GM03348 (cell line): ENCODE measurements around the gene DUSP5.

Source experiments
- DNase-seq: peaks from one replicate; pipeline ENCODE4 v3.0.0; 2012; ENCODE audit warnings: low spot score

Gene DUSP5

DNA sequence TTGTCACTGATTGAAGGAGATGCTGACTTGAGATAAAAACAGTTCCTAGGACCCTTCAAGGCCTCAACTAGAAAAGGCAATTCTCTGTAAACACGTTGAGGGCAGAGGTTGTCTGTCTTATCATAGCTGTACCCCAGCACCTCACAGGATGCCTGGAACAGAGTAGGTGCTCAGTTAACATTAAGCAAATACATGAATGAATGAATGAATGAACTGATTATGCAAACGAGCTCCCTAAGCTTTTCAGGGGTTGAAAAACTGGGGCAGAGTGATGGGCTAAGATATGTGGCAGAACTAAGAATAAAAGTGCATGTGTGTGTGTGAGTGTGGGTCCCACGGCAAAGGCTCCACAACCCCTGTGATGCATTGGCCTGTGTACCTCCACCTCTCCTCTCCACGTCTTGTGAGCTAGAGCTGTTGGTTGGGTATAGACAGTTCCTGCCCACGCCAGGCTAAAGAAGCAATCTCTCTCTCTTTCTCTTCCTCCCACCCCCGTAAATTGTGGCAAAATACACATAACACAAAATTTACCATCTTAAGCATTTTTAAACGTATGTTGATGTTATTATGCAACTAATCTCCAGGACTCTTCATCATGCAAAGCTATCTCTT lies 48.9 kb downstream of the DUSP5 start:
- no peak for DNase-seq

DNA sequence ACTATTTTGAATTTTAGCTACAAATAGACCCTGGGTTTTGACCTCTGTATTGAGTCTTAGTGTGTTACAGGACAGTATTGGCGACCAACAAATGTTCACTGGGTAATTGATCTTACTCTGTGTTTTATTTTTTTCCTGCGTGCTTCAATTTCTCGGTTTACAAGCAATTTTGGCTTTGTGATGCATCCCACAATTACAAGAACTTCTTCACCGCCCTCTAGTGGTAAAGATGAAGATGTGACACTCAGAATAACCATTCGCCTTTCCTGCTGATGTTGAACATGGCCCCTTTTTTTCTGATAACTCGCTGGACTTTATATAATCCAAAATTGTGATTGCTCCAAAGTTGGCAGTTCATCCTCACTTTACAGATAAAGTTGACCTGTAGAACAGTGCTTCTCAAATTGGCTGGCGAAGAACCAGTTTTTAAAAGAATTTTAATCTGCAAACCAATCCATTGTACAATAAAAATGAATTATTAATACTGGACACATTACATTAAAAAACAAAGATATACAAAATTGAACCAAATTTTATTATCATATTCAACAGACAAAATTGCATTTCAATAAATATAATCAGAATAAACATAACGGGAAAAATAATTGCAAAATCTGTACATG lies 49.5 kb downstream of the DUSP5 start:
- DNase-seq, result peak; percentile 81

DNA sequence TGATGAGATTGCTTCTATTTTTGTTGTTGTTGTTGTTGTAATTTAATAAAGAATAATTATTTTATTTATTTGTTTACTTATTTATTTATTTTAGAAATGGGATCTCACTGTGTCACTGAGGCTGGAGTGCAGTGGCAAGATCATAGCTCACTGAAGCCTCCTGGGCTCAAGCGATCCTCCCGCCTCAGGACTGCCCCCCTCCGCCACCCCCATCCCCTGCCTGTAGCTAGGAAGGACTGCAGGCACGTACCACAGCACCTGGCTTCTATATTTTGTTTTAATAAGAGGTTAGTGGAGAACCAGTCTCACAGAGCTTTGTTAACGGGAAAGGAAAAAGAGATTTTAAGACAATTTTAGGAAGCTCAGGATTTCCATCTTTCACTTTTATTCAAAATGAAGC lies 50.3 kb downstream of the DUSP5 start:
- DNase-seq, result no peak

DNA sequence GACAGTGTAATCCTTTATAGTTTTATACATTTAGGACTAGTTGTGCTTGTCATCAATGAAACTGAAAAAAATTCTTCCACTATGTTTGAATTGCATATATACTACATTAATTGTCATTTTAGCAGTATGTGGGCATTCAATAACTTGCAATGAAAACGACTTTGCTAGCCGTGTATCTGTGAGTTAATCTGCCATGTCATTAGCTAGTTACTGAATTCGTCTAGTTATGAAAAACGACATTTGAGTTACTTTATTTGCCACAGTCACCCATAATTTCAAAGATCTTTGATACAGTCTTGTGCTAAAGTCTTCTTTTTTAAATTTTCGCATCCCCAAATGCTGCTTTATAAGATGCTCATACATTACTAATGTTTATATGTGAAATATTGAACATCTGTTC lies 51.5 kb downstream of the DUSP5 start:
- DNase-seq, result no peak

DNA sequence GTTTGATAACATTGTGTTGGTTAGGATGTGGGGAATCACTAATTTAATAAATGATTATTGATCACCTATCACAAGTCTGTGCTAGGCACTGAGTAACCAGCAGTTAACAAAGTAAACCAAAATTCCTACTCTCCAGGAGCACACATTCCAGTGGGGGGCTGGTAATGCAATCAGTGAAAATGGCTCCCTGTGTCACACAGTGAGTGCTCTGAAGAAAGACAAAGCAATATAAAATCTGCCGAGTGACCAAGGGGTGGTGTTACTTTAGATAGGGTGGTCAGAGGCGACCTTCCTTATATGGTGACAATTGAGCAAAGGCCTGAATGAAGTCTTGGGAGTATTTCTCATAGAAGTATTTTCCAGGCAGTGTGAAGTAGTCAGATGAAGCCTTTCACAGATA lies 56.2 kb downstream of the DUSP5 start:
- DNase-seq, result no peak

DNA sequence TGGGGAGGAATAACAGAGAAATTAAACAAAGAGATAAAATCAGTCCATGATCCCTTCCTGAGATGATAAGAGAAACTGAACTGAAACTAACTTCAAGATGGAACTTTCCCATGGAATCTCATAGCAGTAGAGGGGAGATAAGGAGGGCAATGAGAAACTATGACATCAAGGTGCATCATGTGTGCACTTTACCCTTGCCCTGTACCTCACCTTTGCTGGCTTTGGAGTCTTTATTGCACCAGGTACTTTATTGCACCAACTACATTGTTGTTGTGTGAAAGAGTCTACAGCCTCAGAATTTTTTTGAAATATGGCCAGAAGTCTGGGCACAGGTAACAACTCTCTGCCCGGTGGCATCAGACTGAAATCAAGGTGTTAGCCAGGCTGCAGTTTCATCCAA lies 58.6 kb downstream of the DUSP5 start:
- DNase-seq, result no peak

DNA sequence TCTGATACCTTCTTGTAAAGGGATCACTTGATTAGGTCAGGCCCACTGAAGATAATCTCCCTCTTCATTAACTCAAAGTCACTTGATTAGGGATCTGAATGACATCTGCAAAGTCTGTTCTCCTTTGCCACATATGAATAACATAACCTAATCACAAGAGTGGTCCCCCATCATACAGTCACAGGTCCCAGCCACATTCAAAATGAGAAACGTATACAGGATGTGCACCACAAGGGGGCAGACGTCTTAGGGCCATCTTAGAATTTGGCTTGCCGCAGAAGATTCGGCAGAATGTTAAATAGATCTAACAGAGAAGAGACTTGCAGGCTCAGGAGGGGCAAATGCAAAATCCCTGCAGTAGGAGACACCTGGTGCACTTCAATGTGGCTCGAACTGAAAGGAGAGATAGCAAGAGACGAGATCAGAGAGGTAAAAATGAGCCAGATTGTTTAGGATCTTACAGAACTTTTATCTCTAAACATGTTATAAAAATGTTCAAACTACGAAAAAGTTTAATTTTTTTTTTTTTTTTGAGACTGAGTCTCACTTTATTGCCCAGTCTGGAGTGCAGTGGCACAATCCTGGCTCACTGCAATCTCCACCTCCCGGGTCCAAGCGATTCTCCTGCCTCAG lies 59.4 kb downstream of the DUSP5 start:
- peak; percentile 41 for DNase-seq

DNA sequence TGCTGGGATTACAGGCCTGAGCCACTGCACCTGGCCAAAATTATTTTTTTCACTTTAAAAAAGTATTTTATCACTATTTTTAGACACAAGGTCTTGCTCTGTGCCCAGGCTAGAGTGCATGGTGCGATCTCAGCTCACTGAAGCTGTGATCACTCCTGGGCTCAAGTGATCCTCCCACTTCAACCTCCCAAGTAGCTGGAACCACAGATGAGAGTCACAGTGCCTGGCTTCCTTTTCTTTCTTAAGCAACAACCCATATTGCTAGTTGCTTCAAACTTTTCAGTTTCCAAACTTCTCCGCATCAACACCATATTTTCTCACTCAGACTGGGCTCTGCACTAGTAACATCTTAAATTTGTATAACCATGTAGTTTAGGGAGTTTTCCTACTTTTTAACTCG lies 60.3 kb downstream of the DUSP5 start:
- no peak for DNase-seq

DNA sequence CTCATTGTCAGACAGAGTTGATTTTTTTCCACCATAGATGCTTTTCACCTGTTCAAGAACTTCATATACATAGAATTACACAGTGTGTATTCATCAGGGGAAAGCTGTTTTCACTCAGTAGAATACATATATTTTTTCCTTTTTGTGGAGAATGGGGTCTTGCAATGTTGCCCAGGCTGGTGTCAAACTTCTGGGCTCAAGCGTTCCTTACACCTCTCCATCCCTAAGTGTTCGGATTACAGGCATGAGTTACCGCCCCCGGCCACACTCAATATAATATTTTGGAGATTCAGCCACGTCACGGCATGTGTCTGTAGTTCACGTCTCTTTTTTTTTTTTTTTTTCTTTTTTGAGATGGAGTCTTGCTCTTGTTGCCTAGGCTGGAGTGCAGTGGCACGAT lies 62.3 kb downstream of the DUSP5 start:
- DNase-seq, result no peak
